ENCODE measurements around the gene ILDR1. TPM values are rescaled to one million over a fixed set of nuclear protein-coding genes. Genes with fewer than 3 reads are reported as not detected.

The ILDR1 gene
- total RNA-seq, 1 donor from 2014 or later, result 6.9 TPM

DNA sequence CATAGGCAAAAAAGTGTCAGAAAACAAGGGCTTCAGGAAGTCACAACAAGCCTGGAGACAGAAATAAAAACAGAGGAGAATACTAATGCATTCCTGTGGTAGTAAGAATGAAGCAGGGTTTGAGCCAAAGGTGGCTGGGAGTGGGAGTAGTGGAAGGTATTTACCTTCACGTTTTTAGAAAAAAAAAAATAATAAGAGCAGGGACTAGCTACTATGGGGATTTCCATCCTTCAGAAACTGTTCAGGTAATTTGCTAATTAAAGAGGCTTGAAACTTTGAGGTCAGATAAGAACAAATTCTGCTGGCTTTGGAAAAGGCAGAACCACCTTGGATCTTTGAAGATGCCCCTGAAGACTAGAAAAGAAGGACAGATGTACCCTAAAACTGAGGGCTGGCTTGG, 18.4 kb downstream of the ILDR1 start:
- no peaks in the 10 kb centered on the region for H3K9me3 ChIP-seq
- no peaks in the 10 kb centered on the region for H3K27me3 ChIP-seq
- no peak overlapping the region for H3K4me3 ChIP-seq
- ATAC-seq (no peak), DNase-seq (no peak)
- TF ChIP-seq, protein P1, sequence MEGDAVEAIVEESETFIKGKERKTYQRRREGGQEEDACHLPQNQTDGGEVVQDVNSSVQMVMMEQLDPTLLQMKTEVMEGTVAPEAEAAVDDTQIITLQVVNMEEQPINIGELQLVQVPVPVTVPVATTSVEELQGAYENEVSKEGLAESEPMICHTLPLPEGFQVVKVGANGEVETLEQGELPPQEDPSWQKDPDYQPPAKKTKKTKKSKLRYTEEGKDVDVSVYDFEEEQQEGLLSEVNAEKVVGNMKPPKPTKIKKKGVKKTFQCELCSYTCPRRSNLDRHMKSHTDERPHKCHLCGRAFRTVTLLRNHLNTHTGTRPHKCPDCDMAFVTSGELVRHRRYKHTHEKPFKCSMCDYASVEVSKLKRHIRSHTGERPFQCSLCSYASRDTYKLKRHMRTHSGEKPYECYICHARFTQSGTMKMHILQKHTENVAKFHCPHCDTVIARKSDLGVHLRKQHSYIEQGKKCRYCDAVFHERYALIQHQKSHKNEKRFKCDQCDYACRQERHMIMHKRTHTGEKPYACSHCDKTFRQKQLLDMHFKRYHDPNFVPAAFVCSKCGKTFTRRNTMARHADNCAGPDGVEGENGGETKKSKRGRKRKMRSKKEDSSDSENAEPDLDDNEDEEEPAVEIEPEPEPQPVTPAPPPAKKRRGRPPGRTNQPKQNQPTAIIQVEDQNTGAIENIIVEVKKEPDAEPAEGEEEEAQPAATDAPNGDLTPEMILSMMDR (IDR thresholded peaks at IDR 0.05), result no peak
- intact Hi-C loops (cut with DNase I), result no loop called here
- no peaks in the 10 kb centered on the region for H3K4me1 ChIP-seq
- H3K36me3 ChIP-seq, result no peaks in the 10 kb centered on the region
- no peak overlapping the region for H3K27ac ChIP-seq

DNA sequence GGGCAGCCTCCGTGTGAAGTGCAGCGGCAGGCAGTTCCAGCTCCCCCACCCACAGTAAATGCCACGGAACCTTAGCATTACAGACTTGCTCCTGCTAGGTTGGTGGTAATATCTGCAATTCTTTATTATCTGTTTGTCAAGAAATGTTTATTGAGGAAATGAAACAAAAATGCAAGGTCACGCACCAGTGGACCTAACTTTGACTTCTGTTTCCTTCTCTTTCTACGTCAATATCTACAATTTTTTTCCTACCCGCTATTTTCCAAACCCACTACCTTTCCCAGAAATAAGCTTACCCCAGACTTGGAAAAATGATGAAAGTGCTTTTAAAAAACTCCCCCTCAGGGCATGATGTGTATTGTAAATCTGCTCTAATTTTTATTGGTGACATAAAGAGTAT, 18.9 kb downstream of the ILDR1 start:
- ATAC-seq (no peak), DNase-seq (no peak)
- Histone ChIP-seq H3K9me3 (no peaks in the 10 kb centered on the region), H3K36me3 (no peaks in the 10 kb centered on the region), H3K27me3 (no peaks in the 10 kb centered on the region), H3K4me3 (peak overlapping the region; percentile 14), H3K4me1 (no peaks in the 10 kb centered on the region), H3K27ac (no peak overlapping the region)
- TF ChIP-seq, protein P1 (IDR thresholded peaks at IDR 0.05), result no peak
- intact Hi-C loops (cut with DNase I), result no loop called here

DNA sequence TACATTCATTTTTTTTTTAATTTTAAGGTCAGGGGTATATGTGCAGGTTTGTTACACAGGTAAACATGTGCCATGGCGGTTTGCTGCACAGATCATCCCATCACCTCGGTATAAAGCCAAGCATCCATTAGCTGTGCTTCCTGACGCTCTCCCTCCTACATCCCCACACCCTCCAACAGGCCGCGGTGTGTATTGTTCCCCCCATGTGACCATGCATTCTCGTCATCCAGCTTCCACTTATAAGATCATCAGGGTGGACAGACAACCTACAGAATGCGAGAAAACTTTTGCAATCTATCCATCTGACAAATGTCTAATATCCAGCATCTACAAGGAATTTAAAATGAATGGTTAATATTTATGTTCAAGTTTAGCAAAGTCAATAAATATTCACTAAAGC, 19.4 kb downstream of the ILDR1 start:
- no peak for ATAC-seq
- H3K36me3 ChIP-seq, result no peaks in the 10 kb centered on the region
- TF ChIP-seq, protein P1 (IDR thresholded peaks at IDR 0.05), result no peak
- no peak overlapping the region for H3K4me3 ChIP-seq
- H3K4me1 ChIP-seq, result no peaks in the 10 kb centered on the region
- DNase-seq, result no peak
- H3K27me3 ChIP-seq, result no peaks in the 10 kb centered on the region
- H3K9me3 ChIP-seq, result no peaks in the 10 kb centered on the region
- H3K27ac ChIP-seq, result no peak overlapping the region
- intact Hi-C loops (cut with DNase I), result no loop called here

DNA sequence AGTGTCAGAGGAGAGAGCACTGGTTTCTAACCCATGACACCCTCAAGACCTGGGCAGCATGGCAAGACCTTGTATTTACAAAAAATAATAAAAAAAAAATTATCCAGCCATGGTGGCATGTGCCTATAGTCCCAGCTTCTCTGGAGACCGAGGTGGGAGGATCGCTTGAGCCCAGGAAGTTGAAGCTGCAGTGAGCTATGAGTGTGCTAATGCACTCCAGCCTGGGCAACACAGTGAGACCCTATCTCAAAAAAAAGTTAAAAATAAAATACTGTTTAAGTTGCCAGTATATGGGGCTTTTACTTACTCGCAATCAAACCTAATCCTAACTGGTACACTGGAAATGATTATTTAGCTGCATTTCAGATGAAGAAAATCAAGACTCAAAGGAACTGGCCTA, 20.2 kb downstream of the ILDR1 start:
- H3K4me3 ChIP-seq, result no peak overlapping the region
- TF ChIP-seq, protein P1 (IDR thresholded peaks at IDR 0.05), result no peak
- no peak overlapping the region for H3K27ac ChIP-seq
- intact Hi-C loops (cut with DNase I), result no loop called here
- H3K27me3 ChIP-seq, result no peaks in the 10 kb centered on the region
- H3K9me3 ChIP-seq, result no peaks in the 10 kb centered on the region
- ATAC-seq (no peak), DNase-seq (no peak)
- H3K4me1 ChIP-seq, result no peaks in the 10 kb centered on the region
- H3K36me3 ChIP-seq, result no peaks in the 10 kb centered on the region

DNA sequence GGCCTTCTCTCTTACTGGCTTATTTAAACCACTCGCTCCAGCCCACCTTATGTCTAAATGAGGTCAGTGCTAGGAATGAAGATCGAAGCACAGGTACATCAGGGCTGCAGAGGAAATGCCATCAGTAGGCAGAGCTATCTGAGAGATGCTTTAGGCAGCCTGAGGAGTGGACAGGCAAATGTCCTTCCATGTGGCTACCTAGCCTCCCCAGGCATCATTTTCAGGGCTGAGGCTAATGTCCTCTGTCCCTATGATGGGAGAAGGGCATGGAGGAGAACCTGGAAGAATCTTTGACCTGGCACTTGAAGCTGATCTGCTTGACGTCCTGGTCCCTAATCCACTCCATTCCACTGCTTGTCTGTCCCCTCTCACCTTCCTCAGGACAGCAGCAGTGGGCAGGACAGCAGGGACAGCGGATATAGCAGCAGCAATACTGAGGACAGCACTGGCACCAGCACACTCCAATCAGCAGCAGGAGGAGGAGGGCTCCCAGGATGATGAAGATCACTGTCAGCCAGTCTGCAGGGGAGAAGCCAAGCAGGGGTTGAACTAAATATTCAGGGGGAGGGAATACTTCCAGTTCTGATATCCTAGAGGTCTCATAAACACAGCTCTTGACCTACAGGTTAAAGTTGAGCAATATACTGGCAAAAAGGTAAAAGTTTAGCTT, 21.0 kb downstream of the ILDR1 start:
- intact Hi-C loops (cut with DNase I), result no loop called here
- Histone ChIP-seq H3K4me3 (no peak overlapping the region), H3K27ac (no peak overlapping the region), H3K27me3 (no peaks in the 10 kb centered on the region), H3K4me1 (no peaks in the 10 kb centered on the region), H3K36me3 (no peaks in the 10 kb centered on the region), H3K9me3 (no peaks in the 10 kb centered on the region)
- TF ChIP-seq, protein P1 (IDR thresholded peaks at IDR 0.05), result no peak
- DNase-seq, result no peak
- ATAC-seq, result no peak

DNA sequence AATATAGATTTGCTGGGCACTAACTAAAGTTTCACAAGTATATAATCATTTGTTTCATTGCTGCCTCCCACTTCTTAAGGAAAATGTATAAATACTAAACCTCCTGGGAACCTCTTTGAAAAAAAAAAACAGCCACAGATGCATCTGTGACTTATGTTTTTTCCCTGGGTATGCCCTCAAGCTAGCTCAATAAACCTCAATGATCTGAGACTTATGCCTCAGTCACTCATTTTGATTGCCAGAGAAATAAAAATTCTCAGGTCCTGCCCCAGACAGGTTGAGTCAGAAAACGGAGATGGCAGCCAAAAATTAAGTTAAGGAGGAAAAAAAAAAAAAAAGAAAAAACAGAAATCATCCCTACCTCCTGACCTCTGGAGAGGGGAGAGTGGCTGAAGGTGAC, 22.1 kb downstream of the ILDR1 start:
- intact Hi-C loops (cut with DNase I), result no loop called here
- no peak overlapping the region for H3K27ac ChIP-seq
- no peaks in the 10 kb centered on the region for H3K27me3 ChIP-seq
- no peaks in the 10 kb centered on the region for H3K36me3 ChIP-seq
- DNase-seq (no peak), ATAC-seq (no peak)
- no peak overlapping the region for H3K4me3 ChIP-seq
- H3K4me1 ChIP-seq, result peaks cover 6% of the 10 kb centered on the region
- H3K9me3 ChIP-seq, result no peaks in the 10 kb centered on the region
- TF ChIP-seq, protein P1 (IDR thresholded peaks at IDR 0.05), result no peak
